Muscle layer of colon (tissue), 2 donors: ENCODE data around the gene POTEJ.
"Not testable (repeated sequence)": the region's sequence is repeated elsewhere in the genome, so short reads cannot be mapped to it uniquely, and the experiment has no call there.

Experiments
- H3K27ac ChIP-seq: one replicate; pipeline ENCODE4 v1.7.0; 2013; ENCODE audit warnings: low read depth, mild to moderate bottlenecking, low read length, moderate library complexity
- H3K27me3 ChIP-seq, 2 donors: one replicate each; pipeline ENCODE4 v1.7.0; 2013; ENCODE audit warnings: low read length in 2 of 2, mild to moderate bottlenecking in 2 of 2; ENCODE audit not compliant: insufficient read depth in 2 of 2, control insufficient read depth in 1 of 2
- H3K36me3 ChIP-seq: one replicate; pipeline ENCODE4 v1.7.0; 2013; ENCODE audit warnings: mild to moderate bottlenecking, low read length; ENCODE audit not compliant: insufficient read depth
- H3K4me1 ChIP-seq: one replicate; pipeline ENCODE4 v1.7.0; 2013; ENCODE audit warnings: mild to moderate bottlenecking, low read length; ENCODE audit not compliant: insufficient read depth
- H3K4me3 ChIP-seq, 2 donors: one replicate each; pipeline ENCODE4 v1.7.0; 2013; ENCODE audit warnings: low read length in 2 of 2, low read depth in 1 of 2, mild to moderate bottlenecking in 1 of 2, moderate library complexity in 1 of 2
- H3K9ac ChIP-seq: one replicate; pipeline ENCODE4 v1.7.0; 2013; ENCODE audit warnings: low read length
- H3K9me3 ChIP-seq: one replicate; pipeline ENCODE4 v1.7.0; 2013; ENCODE audit warnings: mild to moderate bottlenecking, low read length
- donor health status: abdominal sarcoma.
- donor health status: Adenocarcinoma of cecum.

The POTEJ gene

DNA sequence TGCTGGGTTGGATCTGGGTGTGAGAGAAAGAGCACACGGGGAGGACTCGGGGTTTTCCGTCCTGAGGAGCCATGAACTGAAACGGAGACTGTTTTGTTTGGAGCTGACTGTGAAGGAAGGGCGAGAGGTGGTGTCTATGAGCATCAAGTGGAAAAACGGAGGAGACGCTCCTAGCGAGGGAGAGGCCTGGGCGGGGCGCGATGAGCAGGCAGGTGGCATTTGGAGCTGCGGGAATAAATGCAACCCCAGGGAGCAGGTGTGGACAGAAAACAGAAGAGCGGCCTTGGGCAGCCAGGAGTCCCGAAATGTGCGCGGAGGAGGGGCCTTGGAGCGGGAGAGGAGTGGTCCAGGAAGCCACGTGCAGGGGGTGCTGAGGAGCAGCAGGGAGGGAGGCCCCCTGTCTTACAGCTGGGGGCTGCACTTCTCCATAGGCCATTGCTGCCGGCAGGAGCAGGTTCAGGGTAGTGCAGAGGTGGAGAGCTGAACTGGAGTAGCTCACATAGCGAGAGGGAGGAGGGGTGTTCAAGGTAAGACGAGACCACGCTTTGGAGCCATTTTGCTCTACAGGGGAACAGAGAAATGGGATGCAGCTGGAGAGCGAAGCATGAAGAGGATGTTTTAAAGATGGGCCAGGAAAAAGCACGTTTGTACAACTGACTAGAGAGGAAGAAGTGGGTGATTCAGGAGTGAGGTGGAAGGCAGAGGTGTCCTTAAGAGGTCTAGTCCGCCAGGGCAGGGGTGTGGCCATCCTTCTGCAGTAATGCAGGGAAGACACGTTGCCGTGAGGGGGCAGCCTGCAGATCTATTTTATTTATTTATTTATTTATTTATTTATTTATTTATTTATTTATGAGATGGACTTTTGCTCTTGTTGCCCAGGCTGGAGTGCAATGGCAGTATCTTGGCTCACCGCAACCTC, 2.0 kb upstream of the POTEJ start:
- not testable (repeated sequence) for H3K9ac ChIP-seq, H3K4me3 ChIP-seq, H3K4me1 ChIP-seq, H3K36me3 ChIP-seq, H3K27me3 ChIP-seq, H3K27ac ChIP-seq, H3K9me3 ChIP-seq

DNA sequence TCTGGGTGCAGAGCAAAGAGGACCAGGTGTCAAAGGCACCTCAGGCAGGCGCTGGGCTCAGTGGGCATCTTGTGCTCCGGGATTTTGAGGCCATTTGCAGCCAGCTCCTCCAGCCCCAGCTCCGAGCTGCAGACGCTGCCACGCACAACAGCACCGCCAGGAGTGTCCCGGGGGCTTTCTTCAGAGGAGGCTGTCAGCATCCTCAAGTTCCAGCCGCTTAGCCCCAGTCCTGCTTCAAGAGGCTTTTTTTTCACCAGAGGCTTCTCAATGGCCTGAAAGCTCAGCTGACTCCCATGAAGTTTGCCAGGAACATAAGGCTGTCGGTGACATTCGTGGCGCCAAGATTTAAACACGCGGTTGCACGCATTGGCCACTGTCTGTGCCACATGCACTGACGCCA, 754 bp upstream of the POTEJ start:
- H3K9me3 ChIP-seq, H3K36me3 ChIP-seq, H3K4me3 ChIP-seq, H3K4me1 ChIP-seq, H3K9ac ChIP-seq, H3K27ac ChIP-seq, H3K27me3 ChIP-seq: not testable (repeated sequence)

DNA sequence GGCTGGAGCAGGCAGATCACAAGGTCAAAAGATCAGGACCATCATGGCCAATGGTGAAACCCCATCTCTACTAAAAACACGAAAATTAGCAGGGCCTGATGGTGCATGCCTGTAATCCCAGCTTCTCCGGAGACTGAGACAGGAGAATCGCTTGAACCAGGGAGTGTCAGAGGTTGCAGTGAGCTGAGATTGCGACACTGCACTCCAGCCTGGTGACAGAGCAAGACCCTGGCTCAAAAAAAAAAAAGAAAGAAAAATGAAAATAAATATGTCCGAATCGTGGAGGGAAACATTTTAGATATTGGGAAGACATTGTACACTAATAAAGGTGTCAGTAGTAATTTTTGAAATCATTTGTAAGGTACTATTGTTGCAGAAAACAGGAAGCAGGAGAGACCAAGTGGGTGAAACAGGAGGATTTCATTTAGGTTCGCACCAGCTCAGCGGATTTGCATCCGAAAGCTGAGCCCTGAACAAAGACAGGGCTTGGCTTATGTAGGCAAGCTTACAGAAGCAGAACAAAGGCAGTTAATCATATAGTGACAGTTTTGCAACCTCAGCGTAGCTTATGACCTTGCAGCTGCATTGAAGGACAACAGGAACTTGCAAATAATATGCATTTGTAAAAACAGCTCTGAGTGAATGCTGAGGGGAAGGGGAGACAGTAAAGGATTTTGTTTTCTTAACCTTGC, 17.7 kb downstream of the POTEJ start:
- H3K4me3 ChIP-seq, H3K27ac ChIP-seq, H3K9ac ChIP-seq, H3K9me3 ChIP-seq, H3K27me3 ChIP-seq, H3K36me3 ChIP-seq, H3K4me1 ChIP-seq: not testable (repeated sequence)

DNA sequence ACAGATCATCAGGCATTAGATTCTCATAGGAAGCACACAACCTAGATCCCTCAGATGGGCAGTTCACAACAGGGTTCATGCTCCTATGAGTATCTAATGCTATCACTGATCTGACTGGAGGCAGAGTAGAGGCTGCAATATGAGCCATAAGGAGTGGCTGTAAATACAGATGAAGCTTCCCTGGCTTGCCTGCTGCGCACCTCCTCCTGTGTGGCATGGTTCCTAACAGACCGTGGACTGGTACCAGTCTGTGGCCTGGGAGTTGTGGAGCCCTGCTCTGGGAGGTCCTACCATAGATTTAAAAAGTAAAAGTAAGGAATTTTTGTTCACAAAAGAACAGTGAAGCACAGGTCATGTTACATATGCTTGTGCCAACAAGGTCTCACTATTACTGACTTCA, 27.7 kb downstream of the POTEJ start:
- not testable (repeated sequence) for H3K4me1 ChIP-seq, H3K36me3 ChIP-seq, H3K4me3 ChIP-seq, H3K9ac ChIP-seq, H3K9me3 ChIP-seq, H3K27me3 ChIP-seq, H3K27ac ChIP-seq

DNA sequence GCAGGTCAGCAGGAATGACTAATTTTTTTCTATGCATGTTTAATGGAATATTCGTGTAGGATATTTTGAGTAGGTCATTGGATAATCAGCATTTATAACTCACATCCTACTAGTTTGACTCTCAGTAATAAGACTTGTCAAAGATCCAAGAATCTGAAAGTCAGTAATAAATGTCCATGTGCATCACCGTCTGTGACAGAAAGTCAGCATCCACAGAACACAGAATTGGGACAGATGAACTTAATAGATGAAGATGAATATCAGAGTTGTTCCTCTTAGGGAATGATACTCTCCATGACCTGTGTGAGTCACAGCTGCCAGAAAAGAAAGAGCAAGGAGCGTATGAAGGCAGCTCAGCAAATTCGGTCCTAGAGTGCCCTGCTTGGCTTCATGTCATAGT, 30.4 kb downstream of the POTEJ start:
- not testable (repeated sequence) for H3K27me3 ChIP-seq, H3K9me3 ChIP-seq, H3K36me3 ChIP-seq, H3K9ac ChIP-seq, H3K27ac ChIP-seq, H3K4me1 ChIP-seq, H3K4me3 ChIP-seq

DNA sequence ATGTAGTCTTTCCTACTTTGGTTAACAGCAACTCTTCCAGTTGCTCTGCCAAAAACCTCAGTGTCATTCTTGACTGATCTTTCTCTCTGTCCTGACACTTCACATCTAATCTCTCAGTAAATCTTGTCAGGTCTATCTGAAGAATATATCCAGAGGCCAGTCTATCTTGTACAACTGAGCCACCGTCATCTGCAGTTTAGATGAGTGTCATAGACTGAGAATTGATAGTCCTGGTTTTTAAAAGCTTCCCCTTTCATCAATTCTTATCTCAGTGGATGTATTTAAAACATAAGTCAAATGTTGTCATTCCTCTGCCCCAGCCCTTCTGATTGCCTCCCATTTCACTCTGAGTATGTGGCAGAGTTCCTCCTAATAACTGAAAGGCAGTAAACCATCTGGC, 38.0 kb downstream of the POTEJ start:
- H3K4me1 ChIP-seq, H3K36me3 ChIP-seq, H3K4me3 ChIP-seq, H3K27me3 ChIP-seq, H3K9ac ChIP-seq, H3K27ac ChIP-seq, H3K9me3 ChIP-seq: not testable (repeated sequence)

DNA sequence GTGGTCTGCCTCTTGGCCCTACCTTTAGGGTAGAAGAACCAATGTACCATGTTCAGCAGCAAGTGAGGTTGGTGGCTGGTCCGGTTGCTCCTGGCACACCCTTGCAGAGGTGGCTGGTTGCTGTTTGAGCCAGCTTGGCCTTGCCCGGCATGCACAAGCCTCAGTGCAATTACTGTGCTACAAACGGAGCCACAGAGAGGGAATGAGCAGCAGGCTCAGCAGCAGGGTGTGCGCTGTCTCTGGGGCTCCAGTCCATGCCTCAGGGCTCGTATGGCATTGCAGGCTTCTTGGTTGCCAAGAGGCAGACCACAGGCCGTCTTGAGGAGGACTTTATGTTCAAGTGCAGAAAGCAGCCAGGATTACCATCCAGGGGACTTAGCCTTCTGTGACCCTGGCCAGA, 53.3 kb downstream of the POTEJ start:
- not testable (repeated sequence) for H3K4me3 ChIP-seq, H3K9me3 ChIP-seq

DNA sequence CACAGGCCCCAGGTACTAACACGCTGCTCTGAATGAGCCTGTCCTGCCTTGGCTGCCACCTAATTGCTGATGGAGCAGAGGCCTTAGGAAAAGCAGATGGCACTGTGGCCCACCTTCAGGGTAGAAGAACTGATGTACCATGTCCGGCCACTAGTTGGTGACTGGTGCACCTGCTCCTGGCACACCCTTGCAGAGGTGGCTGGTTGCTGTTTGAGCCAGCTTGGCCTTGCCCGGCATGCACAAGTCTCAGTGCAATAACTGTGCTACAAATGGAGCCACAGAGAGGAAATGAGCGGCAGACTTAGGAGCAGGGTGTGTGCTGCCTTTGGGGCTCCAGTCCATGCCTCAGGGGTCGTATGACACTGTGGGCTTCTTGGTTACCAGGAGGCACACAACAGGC, 54.4 kb downstream of the POTEJ start:
- not testable (repeated sequence) for H3K4me3 ChIP-seq, H3K27me3 ChIP-seq, H3K27ac ChIP-seq, H3K9me3 ChIP-seq, H3K4me1 ChIP-seq, H3K36me3 ChIP-seq, H3K9ac ChIP-seq

More for the DNA sequence above, 53.3 kb downstream of the POTEJ start:
- not testable (repeated sequence) for H3K27ac ChIP-seq, H3K36me3 ChIP-seq, H3K27me3 ChIP-seq, H3K4me1 ChIP-seq, H3K9ac ChIP-seq

DNA sequence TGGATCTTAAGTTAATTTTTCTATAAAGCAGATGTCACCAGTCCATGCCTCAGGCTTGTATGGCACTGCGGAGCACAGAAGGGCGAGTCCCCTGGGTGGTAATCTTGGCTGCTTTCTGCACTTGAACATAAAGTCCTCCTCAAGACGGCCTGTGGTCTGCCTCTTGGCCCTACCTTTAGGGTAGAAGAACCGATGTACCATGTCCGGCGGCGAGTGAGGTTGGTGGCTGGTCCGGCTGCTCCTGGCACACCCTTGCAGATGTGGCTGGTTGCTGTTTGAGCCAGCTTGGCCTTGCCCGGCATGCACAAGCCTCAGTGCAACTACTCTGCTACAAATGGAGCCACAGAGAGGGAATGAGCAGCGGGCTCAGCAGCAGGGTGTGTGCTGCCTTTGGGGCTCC, 56.3 kb downstream of the POTEJ start:
- not testable (repeated sequence) for H3K36me3 ChIP-seq, H3K4me3 ChIP-seq, H3K27ac ChIP-seq, H3K9me3 ChIP-seq, H3K4me1 ChIP-seq, H3K9ac ChIP-seq, H3K27me3 ChIP-seq

DNA sequence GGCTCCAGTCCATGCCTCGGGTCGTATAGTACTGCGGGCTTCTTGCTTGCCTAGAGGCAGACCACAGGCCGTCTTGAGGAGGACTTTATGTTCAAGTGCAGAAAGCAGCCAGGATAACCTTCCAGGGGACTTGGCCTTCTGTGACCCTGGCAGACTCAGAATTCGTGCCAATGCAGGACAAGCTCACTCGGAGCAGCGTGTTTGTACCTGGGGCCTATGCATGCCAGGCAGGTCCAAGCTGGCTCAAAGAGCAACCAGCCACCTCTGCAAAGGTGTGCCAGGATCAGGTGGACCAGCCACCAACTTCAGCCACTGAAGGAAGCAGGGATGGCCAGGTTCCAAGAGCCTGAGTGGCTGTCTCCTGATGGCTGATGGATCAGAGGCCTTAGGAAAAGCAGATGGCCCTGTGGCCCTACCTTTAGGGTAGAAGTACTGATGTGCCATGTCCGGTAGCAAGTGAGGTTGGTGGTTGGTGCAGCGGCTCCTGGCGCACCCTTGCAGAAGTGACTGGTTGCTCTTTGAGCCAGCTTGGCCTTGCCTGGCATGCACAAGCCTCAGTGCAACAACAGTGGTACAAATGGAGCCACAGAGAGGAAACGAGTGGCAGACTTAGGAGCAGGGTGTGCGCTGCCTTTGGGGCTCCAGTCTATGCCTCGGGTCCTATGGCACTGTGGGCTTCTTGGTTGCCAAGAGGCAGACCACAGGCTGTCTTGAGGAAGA, 58.9 kb downstream of the POTEJ start:
- not testable (repeated sequence) for H3K27ac ChIP-seq, H3K9ac ChIP-seq, H3K9me3 ChIP-seq, H3K4me3 ChIP-seq, H3K27me3 ChIP-seq, H3K4me1 ChIP-seq, H3K36me3 ChIP-seq

DNA sequence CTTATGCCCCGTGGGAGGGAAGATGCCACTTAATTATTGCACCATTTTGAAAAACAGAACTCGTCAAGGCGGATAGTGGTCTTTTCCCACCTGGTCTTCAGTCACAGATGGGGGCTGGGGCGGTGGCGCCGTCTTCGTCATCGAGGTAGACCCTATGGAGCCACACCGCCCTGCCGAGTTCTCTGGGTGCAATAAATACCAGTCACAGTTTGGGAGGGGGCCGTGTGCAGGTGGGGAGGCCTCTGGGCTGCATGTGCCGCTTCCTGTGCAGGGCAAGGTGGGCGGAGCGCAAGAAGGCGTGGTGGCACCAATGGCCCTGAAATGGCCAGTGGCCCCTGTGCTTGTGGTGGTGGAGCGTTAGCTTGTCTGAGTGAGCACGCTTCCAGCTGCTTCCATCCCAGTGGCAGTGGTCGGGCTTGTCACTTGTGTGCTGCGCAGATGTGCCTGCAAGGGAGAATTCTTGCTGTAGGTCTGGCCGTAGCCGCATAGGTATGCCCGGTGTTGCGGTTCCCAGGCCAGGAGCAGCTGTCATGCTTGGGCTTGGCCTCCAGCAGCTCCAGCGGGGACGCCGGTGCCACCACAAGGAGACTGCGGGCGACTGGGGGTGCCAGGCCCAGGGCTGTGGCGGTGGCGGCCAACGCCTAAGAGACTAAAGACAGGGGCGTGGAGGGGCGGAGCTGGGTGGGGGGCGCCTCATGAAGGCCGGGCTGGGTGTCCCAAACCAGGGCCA, 81.0 kb downstream of the POTEJ start:
- H3K27ac ChIP-seq, H3K4me3 ChIP-seq, H3K9ac ChIP-seq, H3K4me1 ChIP-seq, H3K36me3 ChIP-seq, H3K27me3 ChIP-seq, H3K9me3 ChIP-seq: not testable (repeated sequence)
